GM06990 (cell line): ENCODE data around the gene MCOLN2.

Experiments used
- DNase-seq: peaks from one replicate; pipeline ENCODE4 v3.0.0-alpha.2; 2011; ENCODE audit not compliant: insufficient read length; ENCODE audit errors: extremely low read depth
- H3K27me3 ChIP-seq: replicated peaks from 2 replicates; pipeline ENCODE4 v1.6.0; 2011; ENCODE audit warnings: low read length; ENCODE audit not compliant: control insufficient read depth, insufficient read depth
- H3K36me3 ChIP-seq: 2 replicates; pipeline ENCODE4 v1.5.1; 2011; ENCODE audit warnings: low read length; ENCODE audit not compliant: control insufficient read depth, insufficient read depth
- H3K4me3 ChIP-seq: replicated peaks from 2 replicates; pipeline ENCODE4 v1.5.1; 2011; ENCODE audit warnings: low read depth, mild to moderate bottlenecking, control low read depth, low read length
- CTCF ChIP-seq: IDR thresholded peaks from 2 replicates; pipeline ENCODE4 v1.5.1; 2011; ENCODE audit warnings: low read length, control low read depth, mild to moderate bottlenecking, inconsistent platforms; ENCODE audit not compliant: insufficient read depth, poor library complexity, severe bottlenecking

MCOLN2 gene

GRCh38 chr1:84887261-84887934 is 109.5 kb downstream of the MCOLN2 start:
- Histone ChIP-seq H3K27me3 (no peaks in the 10 kb centered on the region), H3K4me3 (no peak overlapping the region), H3K36me3 (no peaks in the 10 kb centered on the region)
- no peak for DNase-seq
- TF ChIP-seq CTCF, result no peak

- no peak for DNase-seq
- Histone ChIP-seq H3K36me3 (no peaks in the 10 kb centered on the region), H3K4me3 (no peak overlapping the region), H3K27me3 (no peaks in the 10 kb centered on the region)
- TF ChIP-seq CTCF, result no peak
Measured at GRCh38 chr1:84885469-84885868, 111.4 kb downstream of the MCOLN2 start.

DNA sequence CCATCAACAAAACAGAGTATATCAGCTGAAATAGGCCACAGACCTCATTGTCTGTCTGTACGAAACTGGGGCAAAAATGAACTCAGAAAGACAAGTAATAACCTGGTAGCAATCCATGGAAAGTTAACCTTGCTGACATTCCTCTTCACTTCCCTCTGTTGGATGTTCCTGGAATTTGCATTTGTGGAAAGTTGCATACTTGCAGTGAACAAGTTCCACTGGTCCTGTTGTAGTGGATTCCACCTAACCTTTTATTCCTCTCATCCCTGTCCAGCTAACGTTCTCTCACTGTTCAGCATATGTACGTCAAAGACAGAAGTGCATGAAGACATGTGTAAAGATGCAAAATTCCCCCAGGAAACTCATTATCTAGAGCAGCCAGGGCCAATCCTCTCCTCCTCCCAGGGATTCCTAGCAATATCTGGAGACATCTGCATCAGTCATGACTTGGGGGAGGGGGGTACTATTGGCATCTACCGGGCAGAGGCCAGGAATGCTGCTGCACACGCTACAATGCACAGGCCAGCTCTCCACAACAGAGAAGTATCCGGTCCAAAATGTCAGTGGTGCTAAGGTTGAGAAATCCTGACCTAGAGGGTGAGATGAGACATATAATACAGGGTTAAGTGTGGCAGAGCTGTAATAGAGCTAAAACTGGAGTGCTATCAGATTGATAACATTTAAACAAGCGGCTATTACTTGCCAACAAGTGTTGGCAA is 112.1 kb downstream of the MCOLN2 start:
- DNase-seq, result no peak
- no peaks in the 10 kb centered on the region for H3K27me3 ChIP-seq
- H3K4me3 ChIP-seq, result no peak overlapping the region
- TF ChIP-seq CTCF, result no peak
- no peaks in the 10 kb centered on the region for H3K36me3 ChIP-seq

GRCh38 chr1:84883286-84883685 is 113.6 kb downstream of the MCOLN2 start:
- TF ChIP-seq CTCF, result no peak
- no peaks in the 10 kb centered on the region for H3K36me3 ChIP-seq
- DNase-seq, result no peak
- H3K27me3 ChIP-seq, result no peaks in the 10 kb centered on the region
- no peak overlapping the region for H3K4me3 ChIP-seq

- no peak overlapping the region for H3K4me3 ChIP-seq
- TF ChIP-seq CTCF, result no peak
- no peaks in the 10 kb centered on the region for H3K36me3 ChIP-seq
- no peak for DNase-seq
- no peaks in the 10 kb centered on the region; the same call in 1 of the 2 replicates for H3K27me3 ChIP-seq
Measured at GRCh38 chr1:84877592-84877991, 119.3 kb downstream of the MCOLN2 start.
